GM19324 (cell line): ENCODE measurements around the gene SMIM11.
A peak's percentile ranks its signal among the peaks of the same experiment; 100 is the strongest.

ENCODE experiments used
- ATAC-seq: cut with Tn5 transposase; IDR thresholded peaks from one replicate; pipeline ENCODE4 v1.9.1; 2021; ENCODE audit warnings: mild to moderate bottlenecking, moderate library complexity; ENCODE audit not compliant: unreplicated experiment, low FRiP score

Gene SMIM11

DNA sequence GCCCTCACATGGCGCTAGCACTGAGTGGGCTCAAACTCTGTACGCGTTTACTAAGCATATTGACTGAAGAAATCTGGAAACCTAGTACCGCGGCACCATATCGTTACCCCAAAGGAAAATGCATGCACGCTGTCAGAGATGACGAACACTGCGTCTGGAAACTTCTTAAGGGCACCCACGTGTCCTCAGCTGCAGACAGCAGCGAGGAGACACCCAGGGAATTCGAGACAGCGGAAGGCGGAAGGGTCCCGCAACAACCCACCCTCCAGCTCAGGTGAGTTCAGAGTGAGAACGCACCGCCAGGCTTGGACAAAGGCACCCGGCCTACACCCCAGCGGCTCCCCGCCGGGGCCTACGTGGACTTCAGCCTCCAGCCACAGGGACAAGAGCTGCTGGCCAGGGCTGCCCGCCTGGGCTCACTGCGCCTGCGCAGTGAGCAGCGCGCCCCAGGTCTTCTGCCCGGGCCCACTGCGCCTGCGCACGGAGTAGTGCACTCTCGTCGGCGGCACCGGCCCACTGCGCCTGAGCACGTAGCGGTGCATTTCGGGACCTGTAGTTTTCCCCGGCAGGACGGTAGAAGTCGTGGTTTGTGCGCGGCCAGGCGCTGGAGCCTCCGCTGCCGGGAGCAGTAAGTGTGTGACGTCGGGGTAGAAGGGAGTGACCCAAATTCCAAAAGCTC is at the start of gene SMIM11:
TSS of gene SMIM11 (plus strand) at position 568 of the 679 bp plus-strand sequence. CDS start 3,998 bp downstream, outside the sequence.
- peak; percentile 92 for ATAC-seq

- no peak for ATAC-seq
Measured at GRCh38 chr21:34330055-34330454, 45.3 kb upstream of the SMIM11 start.

GRCh38 chr21:34331726-34332125 is 43.6 kb upstream of the SMIM11 start:
- ATAC-seq = no peak

DNA sequence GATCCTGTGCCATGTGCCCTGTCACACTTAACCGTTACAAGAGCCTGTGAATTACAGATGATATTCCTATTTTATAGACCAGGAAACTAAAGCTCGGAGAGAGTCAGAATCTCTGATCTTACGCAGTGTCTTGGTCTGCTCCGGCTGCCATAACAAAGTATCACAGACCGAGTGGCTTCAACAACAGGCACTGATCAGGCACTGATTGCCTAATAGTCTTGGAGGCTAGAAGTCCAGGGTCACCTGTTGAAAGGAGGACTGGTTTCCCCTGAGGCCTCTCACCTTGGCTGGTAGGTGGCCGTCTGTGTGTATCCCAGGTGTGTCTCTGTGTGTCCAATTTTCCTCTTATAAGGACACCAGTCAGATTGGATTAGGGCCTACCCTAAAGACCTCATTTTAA is 43.0 kb upstream of the SMIM11 start:
- ATAC-seq = no peak

- ATAC-seq = no peak
Measured at GRCh38 chr21:34333121-34333739, 42.1 kb upstream of the SMIM11 start.

- ATAC-seq = no peak
Measured at GRCh38 chr21:34335316-34335715, 40.0 kb upstream of the SMIM11 start.

DNA sequence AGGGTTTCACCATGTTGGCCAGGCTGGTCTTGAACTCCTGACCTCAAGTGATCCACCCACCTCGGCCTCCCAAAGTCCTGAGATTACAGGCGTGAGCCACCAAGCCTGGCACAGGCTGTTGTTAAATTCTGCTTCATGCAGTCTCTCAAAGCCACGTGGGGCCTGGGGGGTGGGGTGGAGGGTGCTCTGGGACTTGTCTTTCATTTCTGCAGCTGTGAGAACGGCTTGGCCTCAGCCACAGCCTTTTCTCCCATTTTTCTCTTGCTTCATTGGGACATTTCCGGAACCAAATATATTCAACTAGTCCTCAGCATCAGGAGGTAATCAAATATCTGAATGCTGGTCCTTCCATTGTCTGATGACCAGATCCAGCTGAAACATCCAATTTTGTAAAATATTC is 39.1 kb upstream of the SMIM11 start:
- no peak for ATAC-seq

DNA sequence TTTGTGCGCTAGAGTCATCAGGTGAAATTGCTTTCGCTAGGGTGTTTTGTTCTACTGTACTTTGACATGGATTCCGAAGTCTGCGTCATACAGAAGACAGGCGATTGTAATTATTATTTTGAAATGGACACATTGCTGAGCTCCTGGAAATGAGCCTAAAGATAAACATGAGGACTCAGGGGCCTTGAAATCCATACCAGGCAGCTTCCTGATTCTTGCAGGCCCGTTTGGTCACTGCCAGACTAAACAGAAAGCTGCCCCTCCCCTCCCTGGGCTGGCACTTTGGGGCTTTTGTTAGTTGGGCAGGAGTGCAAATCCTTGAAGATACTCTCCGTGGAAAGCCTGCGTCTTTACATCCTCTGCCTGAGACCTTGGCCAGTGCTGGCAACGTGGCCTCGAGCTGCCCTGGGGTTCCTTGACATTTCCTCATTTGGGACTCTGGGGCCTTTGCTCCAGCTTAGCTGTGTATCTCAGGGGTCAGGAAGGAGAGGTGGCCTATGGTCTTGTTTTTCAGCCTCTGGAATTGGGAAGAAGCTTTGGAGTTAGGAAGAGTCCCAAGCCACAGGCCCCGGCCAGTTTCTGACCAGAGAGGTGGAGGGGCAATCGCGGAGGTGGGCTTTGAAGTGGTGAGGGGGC is 38.4 kb upstream of the SMIM11 start:
- no peak for ATAC-seq

DNA sequence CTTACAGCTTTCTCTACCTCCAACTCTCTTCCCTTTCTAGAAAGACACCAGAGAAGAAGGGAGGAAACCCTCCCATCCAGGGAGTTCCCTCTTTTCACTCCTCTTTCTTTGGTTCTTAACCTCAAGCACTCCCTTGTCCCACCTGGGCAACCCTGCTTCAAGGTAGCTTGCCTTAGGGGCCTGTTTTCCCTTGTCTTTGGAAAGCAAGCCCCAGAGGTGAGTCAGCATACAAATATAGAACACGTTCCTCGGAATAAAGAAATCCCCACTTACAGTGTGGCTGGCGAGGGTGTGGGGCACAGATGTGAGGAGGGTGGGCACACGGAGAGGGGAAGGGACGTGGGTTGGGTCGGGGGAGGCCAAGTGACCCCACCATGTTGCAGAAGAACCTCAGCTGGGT is 37.6 kb upstream of the SMIM11 start:
- no peak for ATAC-seq

GRCh38 chr21:34338226-34338625 is 37.1 kb upstream of the SMIM11 start:
- no peak for ATAC-seq

- no peak for ATAC-seq
Measured at GRCh38 chr21:34340061-34340460, 35.2 kb upstream of the SMIM11 start.

GRCh38 chr21:34342476-34342875 is 32.8 kb upstream of the SMIM11 start:
- no peak for ATAC-seq

GRCh38 chr21:34343347-34343746 is 32.0 kb upstream of the SMIM11 start:
- no peak for ATAC-seq

DNA sequence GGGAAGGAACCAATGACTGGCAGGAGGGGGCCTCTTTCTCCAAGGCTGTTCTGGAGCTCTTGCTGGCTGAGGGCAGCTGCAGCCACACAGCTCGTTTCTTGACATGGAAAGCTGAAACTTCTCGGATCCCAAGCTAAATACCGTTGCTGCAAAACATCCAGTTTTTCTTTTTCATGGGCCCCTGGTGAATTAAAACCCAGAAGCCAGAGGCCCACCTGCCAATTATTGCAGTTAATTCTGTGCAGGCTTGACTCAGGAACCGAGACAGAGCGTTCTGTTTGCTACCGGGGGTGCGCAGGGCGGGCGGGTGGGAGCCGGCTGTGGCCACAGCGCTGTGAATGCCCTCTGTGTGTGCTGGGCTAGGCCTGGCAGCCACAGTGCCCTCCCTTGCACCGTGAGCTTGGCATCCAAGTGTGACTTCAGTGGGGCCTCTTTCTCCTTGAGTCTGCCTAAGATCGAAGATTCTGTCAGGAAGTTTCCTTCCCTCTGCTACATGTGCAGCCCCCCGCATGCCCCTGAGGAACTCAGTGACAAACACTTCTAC is 31.4 kb upstream of the SMIM11 start:
- no peak for ATAC-seq

- no peak for ATAC-seq
Measured at GRCh38 chr21:34344584-34344983, 30.7 kb upstream of the SMIM11 start.

- no peak for ATAC-seq
Measured at GRCh38 chr21:34345091-34345871, 30.0 kb upstream of the SMIM11 start.

DNA sequence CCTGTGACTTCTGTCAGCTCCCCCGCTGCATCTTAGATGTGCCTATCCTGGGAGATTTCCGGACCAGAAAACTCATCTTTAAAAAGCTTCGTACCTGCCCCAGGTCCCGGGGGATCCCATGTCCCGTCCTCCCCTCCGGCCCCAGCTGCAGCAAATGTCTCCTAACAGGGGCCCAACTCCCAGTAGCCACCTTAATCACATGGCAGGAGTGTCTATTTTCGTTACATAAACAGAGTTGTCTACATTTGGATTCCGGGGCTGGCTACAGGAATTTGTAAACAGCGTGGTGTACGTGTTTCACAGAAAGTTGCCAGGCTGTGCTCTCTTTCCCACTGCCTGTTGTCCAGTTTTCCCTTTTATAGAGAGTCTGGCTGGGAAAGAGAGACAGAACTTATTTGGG is 29.4 kb upstream of the SMIM11 start:
- no peak for ATAC-seq

GRCh38 chr21:34348890-34349519 is 26.3 kb upstream of the SMIM11 start:
- ATAC-seq = no peak

DNA sequence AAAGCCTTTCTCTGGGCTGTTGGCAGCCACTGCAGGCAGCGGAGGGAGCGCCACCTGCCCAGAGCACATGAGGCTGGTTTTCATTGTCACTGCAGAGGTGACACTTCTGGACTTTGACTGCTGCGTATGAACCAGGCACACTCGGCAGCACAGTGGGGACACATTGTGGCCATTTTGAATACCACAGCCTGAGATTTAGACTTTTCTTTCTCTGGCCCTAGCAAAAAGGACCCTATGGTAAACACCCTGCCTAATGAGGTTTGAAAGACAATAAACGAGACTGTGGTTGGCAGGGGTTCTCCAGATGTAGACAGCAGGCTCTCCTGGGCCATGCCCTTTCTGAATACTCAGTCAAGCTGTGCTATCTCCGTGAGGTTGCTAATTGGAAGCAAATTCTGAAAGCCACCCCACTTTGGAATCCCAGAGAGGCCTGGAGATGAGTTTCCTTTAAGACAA is 23.5 kb upstream of the SMIM11 start:
- ATAC-seq = no peak

DNA sequence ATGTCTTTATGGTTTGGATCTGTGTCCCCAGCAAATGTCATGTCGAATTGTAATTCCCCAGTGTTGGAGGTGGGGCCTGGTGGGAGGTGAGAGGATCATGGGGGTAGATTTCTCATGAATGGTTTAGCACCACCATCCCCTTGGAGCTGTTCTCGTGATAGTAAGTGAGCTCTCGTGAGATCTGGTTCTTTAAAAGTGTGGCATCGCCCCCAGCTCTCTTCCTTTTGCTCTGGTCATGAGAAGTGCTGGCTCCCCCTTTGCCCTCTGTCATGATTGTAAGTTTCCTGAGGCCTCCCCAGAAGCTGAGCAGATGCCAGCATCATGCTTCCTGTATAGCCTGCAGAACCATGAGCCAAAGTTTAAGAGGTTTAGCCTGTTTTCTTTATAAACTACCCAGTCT is 22.8 kb upstream of the SMIM11 start:
- ATAC-seq = no peak
